Activated naive CD8-positive, alpha-beta T cell (primary cell): ENCODE data around the gene PDE1A.
"Not testable (repeated sequence)": the region's sequence is repeated elsewhere in the genome, so short reads cannot be mapped to it uniquely, and the experiment has no call there.

Source experiments
- H3K27ac Mint-ChIP-seq: one replicate; pipeline ENCODE4 v1.8.0; 2021; ENCODE audit warnings: mixed read lengths
- H3K27me3 Mint-ChIP-seq: one replicate; pipeline ENCODE4 v1.8.0; 2021; ENCODE audit warnings: mixed read lengths
- H3K36me3 Mint-ChIP-seq: one replicate; pipeline ENCODE4 v1.8.0; 2021; ENCODE audit warnings: mixed read lengths
- H3K4me1 Mint-ChIP-seq: one replicate; pipeline ENCODE4 v1.8.0; 2021; ENCODE audit warnings: low read depth, mixed read lengths
- H3K4me3 Mint-ChIP-seq: one replicate; pipeline ENCODE4 v1.8.0; 2021; ENCODE audit warnings: mild to moderate bottlenecking, mixed read lengths
- H3K9me3 Mint-ChIP-seq: one replicate; pipeline ENCODE4 v1.8.0; 2021; ENCODE audit warnings: low read depth, mixed read lengths

PDE1A gene

GRCh38 chr2:182426082-182426917 lies 536 bp downstream of the PDE1A start:
- no peaks in the 10 kb centered on the region for H3K4me1 Mint-ChIP-seq
- peaks cover 3% of the 10 kb centered on the region for H3K9me3 Mint-ChIP-seq
- no peak overlapping the region for H3K27ac Mint-ChIP-seq
- peaks cover 2% of the 10 kb centered on the region for H3K27me3 Mint-ChIP-seq
- no peaks in the 10 kb centered on the region for H3K36me3 Mint-ChIP-seq
- no peak overlapping the region for H3K4me3 Mint-ChIP-seq

GRCh38 chr2:182422864-182423263 lies 4.0 kb downstream of the PDE1A start:
- Mint-ChIP-seq H3K4me3 (no peak overlapping the region), H3K27ac (no peak overlapping the region), H3K27me3 (peaks cover 2% of the 10 kb centered on the region), H3K4me1 (no peaks in the 10 kb centered on the region), H3K9me3 (no peaks in the 10 kb centered on the region), H3K36me3 (no peaks in the 10 kb centered on the region)

GRCh38 chr2:182420669-182421068 lies 6.2 kb downstream of the PDE1A start:
- Mint-ChIP-seq H3K27ac (no peak overlapping the region), H3K27me3 (peaks cover 2% of the 10 kb centered on the region), H3K9me3 (no peaks in the 10 kb centered on the region), H3K4me3 (no peak overlapping the region), H3K4me1 (no peaks in the 10 kb centered on the region), H3K36me3 (no peaks in the 10 kb centered on the region)

- H3K27me3 Mint-ChIP-seq: peaks cover 2% of the 10 kb centered on the region
- no peaks in the 10 kb centered on the region for H3K36me3 Mint-ChIP-seq
- no peak overlapping the region for H3K4me3 Mint-ChIP-seq
- H3K27ac Mint-ChIP-seq: no peak overlapping the region
- H3K9me3 Mint-ChIP-seq: no peaks in the 10 kb centered on the region
- H3K4me1 Mint-ChIP-seq: no peaks in the 10 kb centered on the region
These were observed 10.0 kb downstream of the PDE1A start for GRCh38 chr2:182416861-182417260.

- no peaks in the 10 kb centered on the region for H3K36me3 Mint-ChIP-seq
- H3K27me3 Mint-ChIP-seq: peaks cover 2% of the 10 kb centered on the region
- no peaks in the 10 kb centered on the region for H3K4me1 Mint-ChIP-seq
- no peaks in the 10 kb centered on the region for H3K9me3 Mint-ChIP-seq
- no peak overlapping the region for H3K4me3 Mint-ChIP-seq
- H3K27ac Mint-ChIP-seq: no peak overlapping the region
These were observed 10.6 kb downstream of the PDE1A start for GRCh38 chr2:182416191-182416590.

GRCh38 chr2:182415771-182416170 lies 11.1 kb downstream of the PDE1A start:
- H3K9me3 Mint-ChIP-seq: no peaks in the 10 kb centered on the region
- H3K36me3 Mint-ChIP-seq: no peaks in the 10 kb centered on the region
- H3K4me3 Mint-ChIP-seq: no peak overlapping the region
- no peak overlapping the region for H3K27ac Mint-ChIP-seq
- no peaks in the 10 kb centered on the region for H3K4me1 Mint-ChIP-seq
- peaks cover 2% of the 10 kb centered on the region for H3K27me3 Mint-ChIP-seq

GRCh38 chr2:182412858-182413257 lies 14.0 kb downstream of the PDE1A start:
- H3K27me3 Mint-ChIP-seq: peaks cover 2% of the 10 kb centered on the region
- H3K36me3 Mint-ChIP-seq: no peaks in the 10 kb centered on the region
- no peak overlapping the region for H3K4me3 Mint-ChIP-seq
- H3K4me1 Mint-ChIP-seq: no peaks in the 10 kb centered on the region
- H3K9me3 Mint-ChIP-seq: no peaks in the 10 kb centered on the region
- no peak overlapping the region for H3K27ac Mint-ChIP-seq

GRCh38 chr2:182410120-182410519 lies 16.7 kb downstream of the PDE1A start:
- H3K27ac Mint-ChIP-seq: no peak overlapping the region
- H3K36me3 Mint-ChIP-seq: no peaks in the 10 kb centered on the region
- H3K4me3 Mint-ChIP-seq: no peak overlapping the region
- H3K9me3 Mint-ChIP-seq: no peaks in the 10 kb centered on the region
- H3K27me3 Mint-ChIP-seq: peaks cover 2% of the 10 kb centered on the region
- no peaks in the 10 kb centered on the region for H3K4me1 Mint-ChIP-seq

GRCh38 chr2:182406221-182406620 lies 20.6 kb downstream of the PDE1A start:
- no peaks in the 10 kb centered on the region for H3K9me3 Mint-ChIP-seq
- no peak overlapping the region for H3K4me3 Mint-ChIP-seq
- H3K27ac Mint-ChIP-seq: no peak overlapping the region
- H3K27me3 Mint-ChIP-seq: no peaks in the 10 kb centered on the region
- H3K36me3 Mint-ChIP-seq: no peaks in the 10 kb centered on the region
- no peaks in the 10 kb centered on the region for H3K4me1 Mint-ChIP-seq

- no peaks in the 10 kb centered on the region for H3K36me3 Mint-ChIP-seq
- no peak overlapping the region for H3K27ac Mint-ChIP-seq
- H3K27me3 Mint-ChIP-seq: no peaks in the 10 kb centered on the region
- H3K4me3 Mint-ChIP-seq: no peak overlapping the region
- H3K4me1 Mint-ChIP-seq: no peaks in the 10 kb centered on the region
- H3K9me3 Mint-ChIP-seq: no peaks in the 10 kb centered on the region
These were observed 21.8 kb downstream of the PDE1A start for GRCh38 chr2:182404975-182405561.

GRCh38 chr2:182404092-182404491 lies 22.7 kb downstream of the PDE1A start:
- Mint-ChIP-seq H3K4me1 (no peaks in the 10 kb centered on the region), H3K36me3 (no peaks in the 10 kb centered on the region)

GRCh38 chr2:182393270-182393760 lies 33.5 kb downstream of the PDE1A start:
- Mint-ChIP-seq H3K4me1 (no peaks in the 10 kb centered on the region), H3K9me3 (peaks cover 6% of the 10 kb centered on the region), H3K36me3 (no peaks in the 10 kb centered on the region), H3K27ac (no peak overlapping the region), H3K27me3 (no peaks in the 10 kb centered on the region), H3K4me3 (no peak overlapping the region)

More at GRCh38 chr2:182404092-182404491, 22.7 kb downstream of the PDE1A start:
- no peaks in the 10 kb centered on the region for H3K27me3 Mint-ChIP-seq
- H3K4me3 Mint-ChIP-seq: no peak overlapping the region
- no peak overlapping the region for H3K27ac Mint-ChIP-seq
- no peaks in the 10 kb centered on the region for H3K9me3 Mint-ChIP-seq

GRCh38 chr2:182391443-182391842 lies 35.4 kb downstream of the PDE1A start:
- Mint-ChIP-seq H3K27me3 (no peaks in the 10 kb centered on the region), H3K36me3 (no peaks in the 10 kb centered on the region), H3K9me3 (peaks cover 6% of the 10 kb centered on the region), H3K4me1 (no peaks in the 10 kb centered on the region), H3K27ac (no peak overlapping the region), H3K4me3 (no peak overlapping the region)

- not testable (repeated sequence) for H3K27me3 Mint-ChIP-seq, H3K27ac Mint-ChIP-seq, H3K4me3 Mint-ChIP-seq, H3K36me3 Mint-ChIP-seq, H3K4me1 Mint-ChIP-seq
- H3K9me3 Mint-ChIP-seq: peaks cover 22% of the 10 kb centered on the region
These were observed 40.5 kb downstream of the PDE1A start for GRCh38 chr2:182386267-182386880.

- H3K4me1 Mint-ChIP-seq: no peaks in the 10 kb centered on the region
- no peaks in the 10 kb centered on the region for H3K27me3 Mint-ChIP-seq
- no peak overlapping the region for H3K4me3 Mint-ChIP-seq
- no peak overlapping the region for H3K27ac Mint-ChIP-seq
- H3K9me3 Mint-ChIP-seq: peaks cover 22% of the 10 kb centered on the region
- peaks cover 2% of the 10 kb centered on the region for H3K36me3 Mint-ChIP-seq
These were observed 42.0 kb downstream of the PDE1A start for GRCh38 chr2:182384860-182385259.
